IPS DF 19.7 (cell line): ENCODE data around the gene PGS1.
A peak's percentile ranks its signal among the peaks of the same experiment; 100 is the strongest.

Experiments used
- DNase-seq: peaks from one replicate; pipeline ENCODE4 v3.0.0-alpha.2; 2013; ENCODE audit warnings: low read depth, low spot score

Gene PGS1

DNA sequence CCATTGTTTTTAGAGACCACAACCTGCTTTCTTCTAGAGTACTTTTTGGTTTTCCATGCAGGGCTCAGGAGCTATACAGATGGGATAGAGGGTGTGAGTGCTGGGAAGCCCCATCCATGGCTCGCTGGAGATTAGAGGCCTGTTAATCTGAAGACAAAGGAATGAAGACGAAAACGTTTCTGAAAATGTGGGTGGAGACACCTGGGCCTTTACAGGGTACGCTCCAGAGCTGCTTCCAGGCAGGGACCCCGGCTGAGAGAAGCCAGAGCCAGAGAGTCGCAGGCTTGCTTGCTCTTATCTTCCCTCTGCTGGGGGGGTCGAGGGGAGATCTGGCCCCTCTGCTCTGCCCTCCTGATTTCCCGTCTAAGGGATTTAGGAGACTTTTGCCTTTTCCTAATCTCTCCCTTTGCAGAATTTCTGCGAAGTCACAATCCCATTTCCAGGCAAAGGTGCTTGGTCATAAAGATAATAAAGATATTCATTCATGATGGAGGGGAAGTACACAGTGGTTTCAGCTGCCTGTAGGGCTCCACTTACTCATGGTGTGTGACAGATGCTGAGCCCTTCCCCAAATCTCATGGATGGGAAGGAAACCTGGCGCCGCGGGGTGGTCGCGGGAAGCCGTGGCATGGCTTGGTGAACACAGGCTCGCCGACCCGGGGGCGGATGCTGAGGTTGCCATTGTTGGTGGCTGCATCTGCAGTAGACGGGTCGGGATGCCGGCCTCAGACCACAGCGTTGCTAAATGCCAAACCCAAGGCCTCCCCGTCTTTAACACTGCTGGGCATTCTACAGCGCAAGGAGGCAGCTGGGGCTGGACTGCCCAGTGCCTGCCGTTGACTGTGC lies 13.8 kb upstream of the PGS1 start:
- DNase-seq = no peak

DNA sequence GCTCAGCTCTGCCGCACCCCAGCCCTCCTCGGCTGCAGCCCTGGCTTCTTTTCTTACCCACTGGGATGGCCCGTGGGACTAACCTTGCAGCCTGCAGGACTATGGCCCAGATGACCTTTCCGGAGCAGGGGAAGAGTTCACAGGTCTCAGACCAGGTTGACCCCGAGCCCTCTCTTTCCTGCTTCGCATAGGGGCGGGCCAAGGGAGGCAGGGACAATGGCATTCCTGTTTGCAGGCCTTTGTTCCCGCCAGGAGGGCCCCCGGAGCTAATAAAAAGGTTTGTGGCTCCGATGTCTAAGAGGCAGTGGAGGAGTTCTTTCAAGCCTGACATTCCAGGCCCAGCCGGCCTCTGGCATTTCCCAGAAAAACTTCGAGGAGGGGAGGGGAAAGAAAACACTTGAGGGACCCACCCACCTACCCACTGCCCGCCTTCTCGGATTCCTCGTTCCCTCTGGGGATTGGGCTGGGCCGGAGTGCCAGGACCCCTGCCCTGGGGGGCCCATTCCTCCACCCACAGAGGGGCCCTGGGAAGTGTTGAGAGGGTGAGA lies 12.8 kb upstream of the PGS1 start:
- DNase-seq = peak; percentile 92

DNA sequence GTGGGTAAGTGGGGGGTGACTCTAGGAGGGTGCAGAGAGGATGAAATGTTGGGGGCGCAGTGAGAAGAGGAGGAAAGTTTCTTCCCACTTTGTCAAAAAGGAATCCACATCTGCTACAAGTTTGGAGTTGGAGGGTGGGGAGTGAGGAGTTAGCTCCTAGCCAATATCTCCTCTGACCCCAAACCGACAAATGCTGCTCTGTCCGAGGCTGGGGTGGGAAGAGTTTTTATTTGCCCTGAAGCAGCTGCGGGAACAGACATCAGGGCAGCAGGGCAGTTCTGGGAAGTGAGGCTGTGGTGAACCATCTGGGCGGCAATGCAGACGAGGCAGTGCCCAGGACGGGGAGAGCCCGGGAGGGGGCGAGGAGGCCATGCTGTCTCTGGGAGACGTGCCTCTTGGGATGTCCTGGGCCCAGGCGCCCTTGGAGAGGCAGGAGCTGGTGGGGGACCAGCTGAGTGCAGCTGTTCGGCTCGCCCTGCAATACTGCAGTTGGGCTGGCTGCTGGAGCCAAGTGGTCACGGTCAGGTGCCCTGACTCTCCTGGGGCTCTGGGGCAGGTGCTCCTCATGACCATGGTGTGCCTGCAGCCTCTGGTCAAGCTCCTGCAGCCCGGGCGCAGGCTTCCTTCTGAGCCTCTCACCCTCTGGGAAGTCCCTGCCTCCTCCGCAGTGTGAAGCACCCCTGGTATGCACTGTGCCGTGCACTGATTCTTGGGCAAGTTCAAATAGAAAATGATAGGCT lies 12.2 kb upstream of the PGS1 start:
- no peak for DNase-seq

DNA sequence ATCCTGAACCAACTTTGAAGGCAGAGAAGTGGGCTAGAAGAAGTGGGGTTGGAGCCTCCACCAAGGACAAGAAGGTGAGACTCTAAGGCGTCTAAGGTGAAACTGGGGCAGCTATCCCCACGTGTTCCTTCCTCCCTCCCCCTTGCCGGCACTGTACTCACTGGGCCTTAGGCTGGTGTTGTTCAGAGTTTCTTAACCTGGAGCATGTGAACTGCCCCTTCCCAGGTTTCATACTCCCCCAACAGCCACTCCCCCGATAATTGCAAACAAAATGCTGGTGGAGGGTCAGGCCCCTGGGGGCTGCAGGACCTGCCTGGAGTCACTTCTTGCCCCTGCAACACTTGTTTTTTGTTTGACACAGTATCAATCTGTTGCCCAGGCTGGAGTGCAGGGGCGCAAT lies 11.3 kb upstream of the PGS1 start:
- DNase-seq = no peak

DNA sequence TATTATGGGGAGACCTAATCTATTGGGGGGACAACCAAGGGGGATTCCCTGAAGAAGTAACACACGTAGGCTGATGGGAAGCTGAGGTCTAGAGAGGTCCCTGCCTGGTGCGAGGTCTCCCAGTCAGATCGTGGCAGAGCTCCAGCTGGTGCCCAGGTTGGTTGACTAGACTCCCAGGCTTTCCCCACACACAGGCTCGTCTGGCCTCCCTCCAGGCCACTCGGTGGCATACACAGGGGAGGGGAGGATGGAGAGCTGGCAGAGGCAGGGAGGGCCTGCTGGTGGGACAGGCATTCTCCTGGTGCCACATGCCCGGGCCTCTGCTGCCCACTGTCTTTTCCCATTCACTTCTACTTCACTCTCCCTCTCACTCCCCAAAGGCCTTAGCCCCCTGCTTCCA lies 10.1 kb upstream of the PGS1 start:
- DNase-seq = no peak

DNA sequence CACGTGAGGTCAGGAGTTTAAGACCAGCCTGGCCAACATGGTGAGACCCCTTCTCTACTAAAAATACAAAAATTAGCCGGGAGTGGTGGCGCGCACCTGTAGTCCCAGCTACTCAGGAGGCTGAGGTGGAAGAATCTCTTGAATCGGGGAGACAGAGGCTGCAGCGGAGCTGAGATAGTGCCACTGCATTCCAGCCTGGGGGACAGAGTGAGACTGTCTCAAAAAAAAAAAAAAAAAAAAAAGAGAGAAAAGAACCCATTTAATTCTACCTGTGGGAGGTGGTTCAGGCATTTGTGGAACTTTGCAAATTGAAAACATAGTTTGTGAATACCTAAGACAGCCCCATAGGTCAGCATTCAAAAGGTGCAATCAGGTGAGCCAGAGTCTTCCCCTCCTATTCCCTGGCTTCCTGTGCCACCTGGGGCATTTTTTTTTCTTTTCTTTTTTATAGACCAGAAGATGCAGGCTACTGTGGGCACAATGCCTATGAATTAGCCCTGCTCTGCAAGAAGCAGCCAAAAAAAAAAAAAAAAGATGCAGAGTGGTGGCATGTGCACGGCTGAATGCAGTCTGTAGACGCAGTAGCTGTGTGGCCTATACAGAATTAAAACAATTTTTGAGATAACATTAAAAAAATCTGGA lies 9.5 kb upstream of the PGS1 start:
- no peak for DNase-seq

DNA sequence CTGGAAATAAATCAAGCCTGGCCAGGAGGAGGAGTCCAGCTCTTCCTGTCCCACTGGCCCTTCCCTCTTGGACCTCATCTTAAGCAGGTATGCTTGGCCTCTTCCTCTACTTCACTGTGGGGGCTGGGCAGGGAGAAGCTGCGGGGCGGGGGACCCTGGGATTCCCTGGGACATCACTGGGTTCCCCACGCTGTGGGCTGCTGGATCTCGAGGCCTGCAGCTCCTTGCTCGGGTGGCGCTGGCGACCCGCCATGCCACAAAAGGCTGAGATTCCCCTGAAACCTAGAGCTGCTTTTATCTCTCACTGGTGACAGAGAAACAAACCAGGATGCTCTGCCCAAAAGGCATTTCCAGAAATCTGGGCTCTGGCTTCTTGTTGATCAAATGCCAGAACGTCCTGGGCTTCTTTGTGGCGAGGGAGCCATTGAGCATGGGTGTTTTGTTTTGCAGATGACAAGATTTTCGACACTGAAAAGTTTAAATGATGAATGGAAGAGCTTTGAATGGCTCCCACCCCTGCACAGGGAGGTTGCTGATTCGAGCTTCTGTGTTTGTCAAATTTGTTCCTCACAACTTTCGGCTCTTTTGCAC lies 8.6 kb upstream of the PGS1 start:
- DNase-seq = no peak

DNA sequence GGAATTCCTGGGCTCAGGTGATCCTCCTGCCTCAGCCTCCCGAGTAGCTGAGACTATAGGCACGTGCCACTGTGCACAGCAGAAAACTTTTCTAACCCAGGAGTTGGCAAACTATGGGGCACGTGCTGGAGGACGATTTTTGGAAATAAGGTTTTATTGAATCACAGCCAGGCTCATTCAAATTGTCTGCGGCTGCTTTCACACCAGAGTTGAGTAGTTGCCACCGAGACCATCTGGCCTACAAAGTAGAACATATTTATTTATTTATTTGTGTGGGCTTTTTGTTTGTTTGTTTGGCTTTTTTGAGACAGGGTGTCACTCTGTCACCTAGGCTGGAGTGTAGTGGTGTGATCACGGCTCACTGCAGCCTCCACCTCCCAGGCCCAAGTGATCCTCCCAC lies 7.4 kb upstream of the PGS1 start:
- no peak for DNase-seq

DNA sequence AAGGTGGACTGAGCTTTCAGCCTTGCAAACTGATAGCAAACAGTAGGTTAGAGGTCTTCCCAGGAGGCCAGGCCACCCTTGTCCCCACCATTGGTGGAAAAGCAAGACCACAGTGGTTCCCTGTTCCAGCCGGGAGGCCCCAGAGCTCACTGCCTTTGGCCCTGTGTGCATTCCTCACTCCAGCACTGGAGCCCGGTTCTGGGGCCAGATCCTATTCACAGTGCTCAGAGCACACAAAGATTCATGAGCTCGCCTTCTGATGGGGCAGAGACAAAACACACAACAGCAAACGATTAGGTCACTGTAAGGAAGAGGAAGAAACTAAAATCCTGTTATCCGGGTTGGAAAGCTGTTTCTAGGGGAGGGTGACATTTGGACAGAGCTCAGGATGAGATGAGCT lies 5.6 kb upstream of the PGS1 start:
- DNase-seq = no peak

DNA sequence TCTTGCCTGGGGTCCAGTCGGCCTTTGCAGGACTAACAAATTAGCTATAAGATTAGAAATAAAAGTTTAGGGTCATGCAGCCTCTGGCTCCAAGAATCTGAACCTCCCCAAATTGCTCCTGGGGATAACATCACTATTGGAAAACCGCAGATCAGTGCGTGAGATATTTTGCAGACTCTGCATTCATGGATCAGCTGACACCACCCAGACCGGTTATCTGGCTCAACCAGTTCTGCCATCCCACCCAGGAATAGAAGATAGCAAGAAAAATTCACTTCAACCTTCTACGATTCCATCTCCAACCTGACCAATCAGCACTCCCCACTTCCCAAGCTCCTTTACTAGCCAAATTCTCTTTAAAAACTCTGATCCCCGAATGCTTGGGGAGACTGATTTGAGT lies 4.3 kb upstream of the PGS1 start:
- no peak for DNase-seq

DNA sequence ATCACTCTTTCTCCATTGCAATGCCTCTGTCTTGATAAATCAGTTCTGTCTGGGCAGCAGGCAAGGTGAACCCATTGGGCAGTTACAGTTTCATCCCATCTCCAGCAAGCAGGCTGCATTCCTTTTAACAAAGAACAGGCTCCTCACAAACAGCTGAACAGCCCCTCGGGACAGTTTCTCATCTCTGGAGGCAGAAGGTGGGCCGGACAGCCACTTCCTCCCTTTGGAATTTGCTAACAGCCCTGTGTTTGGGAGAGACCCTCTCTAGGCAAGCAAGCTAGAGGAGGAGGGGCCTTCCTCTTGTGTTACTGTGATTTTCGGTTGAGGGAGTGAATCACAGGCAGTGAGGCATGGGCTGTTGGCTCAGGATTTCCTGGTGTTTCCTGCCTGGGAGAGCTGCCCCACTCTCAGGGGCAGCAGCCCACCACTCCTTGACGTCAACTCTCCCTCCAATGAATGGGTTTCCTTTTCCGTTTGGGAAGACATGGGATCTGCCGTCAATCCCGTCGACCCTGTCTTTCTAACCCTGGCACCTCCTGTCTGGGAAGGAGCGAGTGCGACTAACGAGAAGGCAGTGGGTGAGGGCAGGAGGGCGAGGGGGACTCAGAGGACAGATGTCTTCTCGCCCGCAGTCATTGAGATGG lies 3.7 kb upstream of the PGS1 start:
- DNase-seq = no peak

DNA sequence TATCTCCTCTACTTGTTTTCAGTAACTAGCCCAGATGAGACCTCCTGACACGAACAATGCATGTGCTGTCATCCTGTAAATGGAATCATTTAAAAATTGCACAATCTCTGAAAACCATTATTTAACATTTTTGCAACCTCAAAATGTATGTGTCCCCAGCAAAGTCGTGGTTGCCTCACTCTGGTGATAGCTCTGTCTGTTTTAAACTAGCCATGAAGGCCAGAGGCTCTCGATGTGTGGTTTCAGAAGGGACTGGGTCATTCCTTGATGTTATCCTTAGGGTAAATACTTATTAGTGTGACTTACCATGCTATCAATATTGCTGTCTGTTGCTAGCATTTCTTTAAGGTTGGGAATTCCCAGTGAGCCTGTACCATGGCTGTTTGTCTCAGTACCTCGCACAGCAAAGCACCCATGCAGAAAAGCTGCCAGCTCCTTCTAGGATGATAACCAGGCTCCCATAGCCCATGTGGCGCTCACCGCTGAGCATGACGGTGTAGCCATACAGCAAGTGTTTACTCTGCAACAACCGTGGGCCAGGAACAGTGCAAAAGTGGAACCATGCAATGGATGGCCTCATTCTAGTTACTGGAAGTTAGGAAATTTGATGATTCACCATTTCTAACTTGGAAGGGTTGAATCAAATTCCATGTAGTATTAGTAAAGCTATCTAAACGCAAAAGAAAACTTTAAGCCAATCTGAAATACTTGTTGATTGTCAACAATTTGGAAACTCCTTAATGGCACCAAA lies 2.9 kb upstream of the PGS1 start:
- DNase-seq = no peak

DNA sequence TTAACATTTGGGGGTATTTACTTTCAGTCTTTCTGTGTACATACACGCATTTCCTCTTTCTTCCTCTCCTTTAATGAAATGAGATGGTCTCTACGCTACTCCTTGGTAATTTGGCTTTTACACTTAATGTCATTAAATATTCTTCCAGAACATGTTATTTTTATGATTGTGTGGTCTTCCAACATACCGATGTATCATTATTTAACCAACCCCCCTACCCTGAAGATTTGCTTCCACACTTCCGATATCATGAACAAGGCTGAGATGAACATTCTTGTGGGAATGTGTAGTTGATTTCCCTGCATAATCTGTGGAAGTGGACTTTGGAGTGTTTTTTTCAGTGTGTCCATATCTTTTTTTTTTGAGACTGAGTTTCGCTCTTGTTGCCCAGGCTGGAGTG lies 2.3 kb upstream of the PGS1 start:
- DNase-seq = no peak

DNA sequence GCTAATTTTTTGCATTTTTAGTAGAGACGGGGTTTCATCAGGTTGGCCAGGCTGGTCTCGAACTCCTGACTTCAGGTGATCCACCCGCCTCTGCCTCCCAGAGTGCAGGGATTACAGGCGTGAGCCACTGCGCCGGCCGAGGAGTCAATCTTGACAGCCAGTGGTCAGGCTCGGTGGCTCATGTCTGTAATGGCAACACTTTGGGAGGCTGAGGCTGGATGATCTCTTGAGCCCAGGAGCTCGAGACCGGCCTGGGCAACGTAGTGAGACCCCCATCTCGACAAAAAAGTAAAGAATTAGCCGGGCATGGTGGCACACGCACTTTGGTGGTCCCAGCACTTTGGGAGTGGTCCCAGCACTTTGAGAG lies 608 bp upstream of the PGS1 start:
- no peak for DNase-seq

DNA sequence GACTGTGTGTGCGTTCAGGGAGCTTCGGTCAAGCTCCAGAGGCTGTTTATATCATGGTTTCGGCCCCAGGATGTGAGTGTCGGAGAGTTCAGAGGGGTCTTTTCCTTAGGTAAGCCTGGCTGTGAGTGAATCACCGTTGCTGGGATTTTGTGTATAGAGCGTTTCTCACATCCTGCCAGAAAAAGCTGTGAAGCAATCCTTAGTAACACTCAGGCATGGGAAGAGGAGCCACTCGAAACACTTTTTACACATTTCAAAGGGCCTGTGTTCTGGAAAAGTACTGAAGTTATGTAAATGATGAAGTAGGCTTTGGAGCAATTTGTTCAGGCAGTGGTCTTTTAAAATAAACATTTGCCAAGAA lies 662 bp downstream of the PGS1 start:
- no peak for DNase-seq

DNA sequence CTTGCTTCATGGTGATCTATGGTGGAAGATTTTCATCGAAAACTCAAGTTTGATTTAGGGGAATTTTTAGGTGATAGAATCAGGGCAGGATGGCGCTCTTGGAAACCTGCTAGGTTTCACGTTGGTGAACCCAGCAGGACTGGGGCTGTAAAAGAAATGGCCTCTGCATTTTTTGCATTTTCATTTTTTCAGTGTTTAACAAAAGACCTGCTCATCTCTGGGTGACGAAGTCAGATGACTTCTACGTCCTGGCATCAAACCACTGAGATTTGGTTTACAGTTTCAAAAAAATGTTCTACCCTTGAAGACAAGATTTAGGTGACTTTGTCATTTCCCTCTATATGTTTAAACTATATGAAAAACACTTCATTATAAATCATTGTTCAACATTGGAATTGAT lies 1.9 kb downstream of the PGS1 start:
- no peak for DNase-seq

DNA sequence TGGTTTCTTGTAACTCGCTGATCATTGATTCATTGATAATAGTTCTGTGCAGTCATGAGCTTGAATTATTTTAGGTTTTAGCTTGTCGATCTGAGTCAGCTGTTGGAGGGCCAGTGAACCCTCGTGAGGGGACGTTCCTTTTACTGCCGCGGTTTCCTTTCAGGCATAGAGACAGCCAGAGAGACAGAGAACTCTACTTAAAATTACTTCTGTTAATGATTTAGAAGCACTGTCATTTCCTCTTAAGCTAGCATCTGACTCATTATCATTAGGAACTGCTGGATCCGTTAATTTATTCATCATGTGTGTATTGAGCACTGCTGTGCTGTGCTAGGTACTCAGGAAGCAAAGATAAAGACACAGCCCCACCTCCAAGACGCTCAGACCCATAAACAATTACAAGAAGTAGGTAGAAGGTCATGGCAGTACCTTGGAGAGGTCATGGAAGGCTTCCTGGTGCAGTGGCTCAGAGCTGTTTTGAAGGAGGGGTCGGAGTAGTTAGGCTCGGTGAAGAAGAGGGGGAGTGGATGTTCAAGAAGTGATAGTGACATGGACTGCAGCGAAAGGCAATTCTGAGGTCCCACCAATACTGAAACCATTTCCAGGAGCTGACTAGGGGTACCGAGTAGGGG lies 3.3 kb downstream of the PGS1 start:
- no peak for DNase-seq

DNA sequence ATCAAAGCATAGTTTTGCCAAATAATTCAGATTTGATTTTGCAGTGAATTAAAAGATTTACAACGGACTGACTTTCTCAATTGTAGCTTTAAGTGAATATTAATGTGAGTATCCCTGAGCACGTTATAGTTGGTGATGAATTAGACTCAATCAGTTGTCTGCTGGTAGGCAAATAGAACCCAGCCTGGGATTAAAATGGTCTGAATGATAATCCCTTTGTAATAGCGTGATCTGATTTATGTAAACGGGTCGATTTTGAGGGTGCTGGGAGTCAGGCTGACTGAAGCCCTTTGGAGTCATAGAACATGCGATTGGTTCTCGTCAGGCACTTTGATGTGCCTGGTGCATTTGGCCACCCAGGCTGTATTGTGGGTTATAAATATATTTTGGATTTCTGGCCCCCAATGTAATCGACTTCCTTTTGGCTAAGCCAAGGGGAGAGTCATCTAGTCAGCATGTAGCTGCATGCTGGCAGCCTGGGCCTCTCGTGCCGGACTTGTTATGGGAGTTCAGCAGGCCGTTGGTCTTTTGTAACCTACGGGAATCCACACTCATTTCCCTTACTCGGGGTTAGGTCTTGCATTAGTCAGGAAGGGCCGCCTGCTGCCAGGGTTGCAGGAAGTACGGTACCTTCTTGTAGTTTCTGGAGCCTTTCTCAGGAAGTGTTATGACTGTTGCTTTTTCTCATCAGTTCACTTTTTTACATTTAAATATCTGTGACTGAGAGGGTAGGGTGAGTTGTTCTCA lies 5.4 kb downstream of the PGS1 start:
- DNase-seq = no peak

DNA sequence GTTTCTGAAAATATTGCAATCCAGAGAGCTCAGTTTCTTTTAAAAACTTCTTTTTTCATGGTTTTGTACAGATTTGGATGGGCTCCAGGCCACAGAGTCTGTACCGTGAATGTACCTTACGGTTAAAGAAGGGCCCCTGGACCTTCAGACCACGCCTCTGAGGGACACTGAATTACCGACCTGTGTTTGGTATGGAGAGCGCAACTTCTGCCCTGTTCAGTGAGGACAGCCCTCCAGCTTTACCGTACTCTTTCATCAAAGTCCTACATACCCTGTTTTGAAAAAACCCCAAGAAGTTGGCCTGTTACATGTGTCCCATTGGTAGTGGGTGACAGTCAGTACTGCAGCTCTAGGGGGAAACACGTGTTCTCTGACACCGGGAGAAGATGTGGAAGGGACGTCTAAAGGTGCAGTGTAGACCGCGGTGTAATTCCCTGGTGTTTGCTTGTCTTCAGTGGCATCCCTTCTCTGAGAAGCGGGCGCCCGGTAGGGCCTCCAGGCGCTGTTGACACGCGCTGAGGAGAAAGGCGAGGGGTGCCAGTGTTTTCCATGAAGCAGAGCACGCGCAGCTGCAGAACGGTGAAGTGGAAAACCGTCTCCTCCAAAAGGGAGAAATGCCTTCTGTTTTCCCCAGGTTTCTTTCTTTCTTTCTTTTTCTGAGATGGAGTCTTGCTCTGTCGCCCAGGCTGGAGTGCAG lies 6.2 kb downstream of the PGS1 start:
- DNase-seq = no peak
